C1 segment of cervical spinal cord (tissue), 14 donors: ENCODE measurements around the gene DNAJC17.
A peak's percentile ranks its signal among the peaks of the same experiment; 100 is the strongest.

Experiments used
- DNase-seq, 14 donors: peaks; one replicate each; lab custom pipeline; 2025; lab: John Stamatoyannopoulos, UW

DNAJC17 gene, protein sequence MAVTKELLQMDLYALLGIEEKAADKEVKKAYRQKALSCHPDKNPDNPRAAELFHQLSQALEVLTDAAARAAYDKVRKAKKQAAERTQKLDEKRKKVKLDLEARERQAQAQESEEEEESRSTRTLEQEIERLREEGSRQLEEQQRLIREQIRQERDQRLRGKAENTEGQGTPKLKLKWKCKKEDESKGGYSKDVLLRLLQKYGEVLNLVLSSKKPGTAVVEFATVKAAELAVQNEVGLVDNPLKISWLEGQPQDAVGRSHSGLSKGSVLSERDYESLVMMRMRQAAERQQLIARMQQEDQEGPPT

DNA sequence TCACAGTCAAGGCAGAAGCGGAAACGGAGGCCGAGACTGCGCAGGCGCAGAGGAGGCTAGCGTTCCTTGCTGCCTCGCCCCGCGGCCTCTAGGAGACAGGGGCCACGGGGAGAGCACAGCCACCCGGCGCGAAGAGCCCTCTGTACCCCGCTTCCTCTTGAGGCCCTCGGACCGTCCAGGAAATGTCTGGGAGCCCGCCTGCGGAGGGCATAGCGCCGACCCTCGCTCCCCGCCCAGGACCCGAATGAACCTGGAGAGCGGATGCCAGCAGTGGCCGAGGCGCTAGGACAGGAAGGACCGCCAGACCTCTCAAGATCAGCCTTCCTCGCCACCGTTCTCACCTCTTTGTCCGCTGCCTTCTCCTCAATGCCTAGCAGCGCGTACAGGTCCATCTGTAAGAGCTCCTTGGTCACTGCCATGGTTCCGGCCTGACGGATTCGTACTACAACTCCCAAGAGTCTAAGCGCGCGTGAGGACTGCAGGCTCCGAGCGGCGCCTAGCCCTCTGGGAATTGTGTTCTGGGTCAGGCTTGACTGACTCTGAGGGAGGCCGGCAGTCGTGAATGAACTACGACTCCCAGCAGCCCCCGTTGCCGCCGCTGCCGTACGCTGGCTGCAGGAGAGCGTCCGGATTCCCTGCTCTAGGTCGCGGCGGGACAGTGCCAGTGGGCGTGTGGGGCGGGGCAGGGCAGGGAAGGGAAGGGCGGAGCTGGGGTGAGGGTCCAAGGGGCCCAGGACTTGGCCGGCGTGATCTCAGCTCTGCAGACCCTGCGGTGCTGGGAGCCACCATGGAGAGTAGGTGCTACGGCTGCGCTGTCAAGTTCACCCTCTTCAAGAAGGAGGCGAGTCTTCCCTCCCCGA is at the start of gene DNAJC17, which contains the start of gene ZFYVE19:
Gene DNAJC17, minus strand, starts transcription at position 446 of the 860 bp plus-strand sequence. Its CDS starts 27 bp downstream, at position 419.
Gene ZFYVE19, plus strand, starts transcription at position 62 of the 860 bp plus-strand sequence. Its CDS starts 501 bp downstream, at position 563.
- DNase-seq: peak; percentile 70 to 99 (median 95)

DNA sequence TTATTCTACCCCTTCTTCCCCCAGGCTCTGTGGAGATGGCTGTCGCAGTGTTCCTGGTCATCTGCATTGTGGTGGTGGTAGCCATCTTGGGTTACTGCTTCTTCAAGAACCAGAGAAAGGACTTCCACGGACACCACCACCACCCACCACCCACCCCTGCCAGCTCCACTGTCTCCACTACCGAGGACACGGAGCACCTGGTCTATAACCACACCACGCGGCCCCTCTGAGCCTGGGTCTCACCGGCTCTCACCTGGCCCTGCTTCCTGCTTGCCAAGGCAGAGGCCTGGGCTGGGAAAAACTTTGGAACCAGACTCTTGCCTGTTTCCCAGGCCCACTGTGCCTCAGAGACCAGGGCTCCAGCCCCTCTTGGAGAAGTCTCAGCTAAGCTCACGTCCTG is 49.5 kb upstream of the DNAJC17 start:
- no peak for DNase-seq

DNA sequence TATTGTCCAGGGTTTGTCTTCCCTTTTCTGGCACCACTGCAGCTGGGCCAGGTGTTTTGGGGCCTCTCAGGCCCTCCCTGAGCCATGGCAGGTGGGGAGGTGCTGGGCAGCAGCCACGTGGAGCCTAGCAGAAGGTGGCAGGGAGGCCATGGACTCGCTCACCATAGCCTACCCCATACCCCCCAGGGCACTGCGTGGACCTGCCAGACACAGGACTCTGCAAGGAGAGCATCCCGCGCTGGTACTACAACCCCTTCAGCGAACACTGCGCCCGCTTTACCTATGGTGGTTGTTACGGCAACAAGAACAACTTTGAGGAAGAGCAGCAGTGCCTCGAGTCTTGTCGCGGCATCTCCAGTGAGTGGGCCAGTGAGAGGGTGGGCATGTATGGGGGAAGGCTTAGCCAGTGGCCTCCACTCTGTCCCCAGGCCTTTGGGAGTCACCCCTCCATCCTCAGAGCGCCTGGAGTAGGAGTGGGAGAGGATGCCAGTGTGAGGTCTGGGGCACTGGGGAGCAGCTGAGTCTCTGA is 48.5 kb upstream of the DNAJC17 start:
- no peak for DNase-seq

DNA sequence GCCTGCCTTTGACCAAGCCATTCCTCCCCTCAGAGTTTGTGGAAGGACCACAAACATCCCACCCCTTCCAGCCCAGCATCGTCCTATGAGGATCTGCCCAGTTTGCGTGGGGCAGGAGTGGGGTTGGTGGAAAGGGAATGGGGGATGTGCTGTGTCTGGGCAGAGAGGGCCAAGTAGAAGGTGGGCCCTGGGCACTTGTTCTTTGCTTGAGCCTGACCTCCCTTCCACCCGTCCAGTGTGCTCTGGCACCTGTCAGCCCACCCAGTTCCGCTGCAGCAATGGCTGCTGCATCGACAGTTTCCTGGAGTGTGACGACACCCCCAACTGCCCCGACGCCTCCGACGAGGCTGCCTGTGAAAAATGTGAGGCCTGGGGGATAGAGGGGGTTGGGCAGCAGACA is 46.9 kb upstream of the DNAJC17 start:
- no peak for DNase-seq

DNA sequence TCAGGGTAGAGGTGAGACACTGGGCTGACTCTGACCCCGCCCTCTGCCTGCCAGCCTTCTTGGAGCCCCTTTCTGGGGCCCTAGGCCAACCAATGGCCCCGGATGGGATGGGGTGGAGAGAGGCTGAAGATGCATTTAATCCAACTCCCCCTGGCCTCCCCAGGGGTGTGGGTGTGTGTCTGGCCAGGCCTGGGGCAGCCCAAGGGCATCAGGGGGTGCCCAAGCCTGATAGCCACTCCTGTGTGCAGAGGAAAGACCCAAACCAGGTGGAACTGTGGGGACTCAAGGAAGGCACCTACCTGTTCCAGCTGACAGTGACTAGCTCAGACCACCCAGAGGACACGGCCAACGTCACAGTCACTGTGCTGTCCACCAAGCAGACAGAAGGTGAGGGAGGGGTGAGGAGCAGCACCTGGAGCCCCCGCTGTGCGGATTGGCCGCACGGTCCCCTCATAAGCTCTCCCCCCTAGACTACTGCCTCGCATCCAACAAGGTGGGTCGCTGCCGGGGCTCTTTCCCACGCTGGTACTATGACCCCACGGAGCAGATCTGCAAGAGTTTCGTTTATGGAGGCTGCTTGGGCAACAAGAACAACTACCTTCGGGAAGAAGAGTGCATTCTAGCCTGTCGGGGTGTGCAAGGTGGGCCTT is 46.1 kb upstream of the DNAJC17 start:
- DNase-seq: no peak

DNA sequence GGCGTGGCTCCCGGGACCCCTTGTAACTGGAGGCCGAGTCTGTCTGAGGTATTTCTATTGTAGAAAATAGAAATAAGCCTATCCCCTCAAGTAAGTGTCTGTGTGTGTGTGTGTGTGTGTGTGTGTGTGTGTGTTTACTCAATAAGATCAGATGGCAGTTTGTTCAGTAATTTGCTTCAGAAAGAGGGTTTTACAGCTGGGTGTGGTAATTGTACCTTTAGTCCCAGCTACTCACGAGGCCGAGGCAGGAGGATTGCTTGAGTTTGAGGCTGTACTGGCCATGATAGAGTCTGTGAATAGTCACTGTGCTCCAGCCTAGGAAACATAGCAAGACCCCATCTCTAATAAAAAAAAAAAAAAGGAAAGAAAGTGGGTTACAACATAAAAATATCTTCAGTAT is 45.3 kb upstream of the DNAJC17 start:
- no peak for DNase-seq

DNA sequence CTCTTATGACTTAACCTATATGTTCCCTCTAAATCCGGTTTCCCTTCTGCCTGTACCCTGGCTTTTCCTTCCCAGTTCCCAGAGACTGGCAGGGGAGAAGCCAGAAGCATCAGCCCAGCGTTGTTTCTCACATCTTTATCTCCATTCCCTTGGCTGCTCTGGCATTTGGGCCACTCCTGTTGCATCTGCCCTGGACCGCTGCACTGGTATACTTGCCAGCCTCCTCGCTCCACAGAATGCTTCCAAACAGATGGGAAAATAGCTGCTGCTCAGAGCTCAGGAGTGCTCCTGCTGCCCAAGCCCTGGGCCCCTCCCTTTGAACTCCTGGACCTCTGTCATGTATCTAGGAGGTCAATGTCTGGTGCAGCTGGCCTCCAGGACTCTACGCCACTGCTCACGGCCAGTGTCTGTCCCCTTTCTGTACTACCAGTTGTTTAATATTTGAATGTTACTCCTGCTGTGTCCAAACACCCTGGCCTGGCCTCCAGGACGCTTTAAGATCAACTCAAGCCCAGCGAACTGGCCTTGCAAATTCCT is 43.4 kb upstream of the DNAJC17 start:
- no peak for DNase-seq

DNA sequence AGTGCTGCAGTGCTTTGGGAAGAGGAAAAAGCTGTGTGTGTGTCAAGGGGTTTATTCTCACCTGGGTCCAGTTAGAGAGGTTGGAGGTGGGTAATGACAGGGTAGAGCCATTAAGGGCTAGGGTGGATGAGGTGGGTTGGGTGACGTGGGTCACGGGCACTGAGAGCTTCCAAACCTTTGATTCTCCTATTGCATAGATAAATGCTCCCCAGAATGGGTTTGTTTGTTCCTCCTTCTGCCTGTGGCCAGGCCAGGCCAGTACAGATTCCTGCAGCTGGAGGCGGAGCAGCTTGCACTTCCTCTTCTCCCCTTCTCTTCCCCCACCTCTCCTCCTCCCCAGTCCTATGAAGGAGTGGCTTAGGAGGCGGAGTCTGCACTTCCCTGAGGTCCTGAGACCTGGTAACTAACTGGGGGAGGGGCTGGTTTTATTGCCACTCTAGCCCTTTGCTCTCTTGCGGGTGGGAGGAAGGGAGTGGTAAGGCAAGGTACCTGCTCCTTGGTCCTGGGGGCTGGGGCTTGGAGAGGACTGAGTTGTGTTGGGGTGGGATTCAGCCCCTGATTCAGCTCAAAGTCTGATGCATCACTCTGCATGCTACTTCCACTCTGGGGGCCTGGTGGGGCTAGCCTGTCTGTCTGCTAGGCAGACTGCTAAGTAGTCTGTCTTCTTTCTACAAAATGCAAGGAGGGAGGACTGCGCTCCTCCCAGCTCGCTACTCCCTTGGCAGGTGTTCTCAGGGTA is 40.1 kb upstream of the DNAJC17 start:
- DNase-seq: peak in 8 of 14 donors; percentile 9 to 37 (median 14)

DNA sequence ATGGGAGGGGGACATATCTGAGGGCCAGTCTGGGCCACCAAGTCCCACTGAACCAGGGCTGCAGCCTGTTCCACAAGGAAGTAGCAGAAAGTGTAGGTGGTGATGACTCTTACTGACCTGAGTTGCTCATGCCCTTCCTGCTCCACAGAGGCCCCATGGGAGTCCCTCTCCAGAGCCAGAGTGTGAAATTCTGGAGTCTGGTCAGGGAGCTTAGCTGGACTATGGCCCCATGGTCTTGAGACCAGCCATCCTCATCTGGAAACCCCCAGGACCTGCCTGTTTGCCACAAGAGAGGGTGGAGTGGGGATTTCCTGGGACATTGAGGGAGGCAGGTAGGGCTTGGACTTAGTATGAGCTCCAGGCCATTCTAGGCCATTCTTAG is 39.6 kb upstream of the DNAJC17 start:
- no peak for DNase-seq

DNA sequence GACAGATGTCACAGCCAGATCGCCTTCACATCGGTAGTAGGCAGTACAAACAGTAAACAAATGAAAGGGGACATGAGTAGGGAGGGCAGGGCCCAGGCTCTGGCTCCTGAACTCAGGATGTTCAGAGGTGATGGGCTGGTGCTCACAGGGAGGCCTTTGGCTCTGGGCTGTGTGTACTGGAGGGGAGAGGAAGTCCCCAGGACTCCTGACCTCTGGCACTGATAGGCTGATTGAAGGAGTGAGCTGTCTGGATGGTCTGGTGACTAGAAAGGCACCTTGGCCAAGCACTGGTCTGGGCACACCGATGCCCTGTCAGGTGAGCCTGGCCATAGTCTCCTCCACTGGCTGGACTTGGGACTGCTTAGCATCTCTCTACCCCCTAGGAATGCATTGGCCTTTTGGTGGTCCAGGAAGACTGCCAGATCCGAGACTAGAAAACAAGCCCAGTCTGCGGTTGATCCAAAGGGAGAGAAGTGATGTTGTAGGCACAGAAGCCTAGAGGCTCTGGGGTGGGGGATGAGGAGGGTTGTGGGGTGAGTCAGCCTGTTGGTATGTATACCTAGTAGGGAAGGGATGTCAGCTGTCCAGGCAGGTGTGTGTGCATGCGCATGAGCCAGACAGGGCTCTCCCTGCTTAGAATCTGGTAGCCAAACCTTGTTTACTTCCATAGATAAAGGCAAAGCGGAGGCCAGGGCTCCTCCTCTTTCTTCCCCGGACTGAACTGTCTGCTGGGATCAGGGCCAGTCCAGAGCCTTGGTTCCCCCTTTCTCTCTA is 38.4 kb upstream of the DNAJC17 start:
- DNase-seq: no peak

DNA sequence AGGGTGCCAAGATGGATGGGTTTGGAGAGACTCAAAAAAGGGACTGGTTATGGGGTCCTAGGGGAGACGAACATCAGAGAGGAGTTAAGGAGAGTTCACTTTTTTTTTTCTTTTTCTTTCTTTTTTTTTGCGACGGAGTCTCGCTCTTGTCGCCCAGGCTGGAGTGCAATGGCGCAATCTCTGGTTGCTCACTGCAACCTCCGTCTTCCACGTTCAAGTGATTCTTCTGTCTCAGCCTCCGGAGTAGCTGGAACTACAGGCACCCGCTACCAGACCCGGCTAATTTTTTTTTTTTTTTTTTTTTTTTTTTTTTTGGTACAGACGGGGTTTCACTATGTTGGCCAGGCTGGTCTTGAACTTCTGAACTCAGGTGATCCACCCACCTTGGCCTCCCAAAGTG is 37.8 kb upstream of the DNAJC17 start:
- no peak for DNase-seq

DNA sequence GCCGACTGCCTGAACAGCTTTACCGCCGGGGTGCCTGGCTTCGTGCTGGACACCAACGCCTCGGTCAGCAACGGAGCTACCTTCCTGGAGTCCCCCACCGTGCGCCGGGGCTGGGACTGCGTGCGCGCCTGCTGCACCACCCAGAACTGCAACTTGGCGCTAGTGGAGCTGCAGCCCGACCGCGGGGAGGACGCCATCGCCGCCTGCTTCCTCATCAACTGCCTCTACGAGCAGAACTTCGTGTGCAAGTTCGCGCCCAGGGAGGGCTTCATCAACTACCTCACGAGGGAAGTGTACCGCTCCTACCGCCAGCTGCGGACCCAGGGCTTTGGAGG is 37.4 kb upstream of the DNAJC17 start:
- DNase-seq: no peak

DNA sequence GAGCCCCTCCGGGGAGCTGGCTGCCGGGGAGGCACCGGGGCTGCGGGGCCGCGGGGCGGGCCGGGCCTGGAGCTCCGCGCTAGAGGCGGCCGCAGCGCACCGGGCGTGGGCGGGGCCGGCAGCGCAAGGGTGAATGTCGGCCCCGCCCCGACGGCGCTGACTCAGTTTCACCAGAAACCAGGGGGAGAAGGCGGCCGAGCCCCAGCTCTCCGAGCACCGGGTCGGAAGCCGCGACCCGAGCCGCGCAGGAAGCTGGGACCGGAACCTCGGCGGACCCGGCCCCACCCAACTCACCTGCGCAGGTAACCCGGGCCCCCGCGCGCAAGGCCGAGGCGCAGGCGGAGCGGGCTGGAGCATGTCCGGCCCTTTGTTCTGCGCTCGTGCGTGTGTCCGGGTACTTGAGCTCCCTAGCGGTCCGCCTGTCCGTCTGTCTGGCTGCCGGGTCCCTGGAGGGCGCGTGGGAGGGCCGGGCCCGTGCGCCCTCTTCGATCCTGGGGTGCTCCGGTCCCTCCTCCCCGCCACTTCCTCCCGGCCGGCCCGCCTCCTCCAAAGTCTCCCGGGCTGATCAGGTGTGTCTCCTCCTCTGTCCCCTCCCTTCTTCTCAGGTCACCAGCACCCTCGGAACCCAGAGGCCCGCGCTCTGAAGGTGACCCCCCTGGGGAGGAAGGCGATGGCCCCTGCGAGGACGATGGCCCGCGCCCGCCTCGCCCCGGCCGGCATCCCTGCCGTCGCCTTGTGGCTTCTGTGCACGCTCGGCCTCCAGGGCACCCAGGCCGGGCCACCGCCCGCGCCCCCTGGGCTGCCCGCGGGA is 36.8 kb upstream of the DNAJC17 start, which contains the start of gene SPINT1:
Gene SPINT1, plus strand, starts transcription at position 164 of the 811 bp plus-strand sequence. Its CDS starts 507 bp downstream, at position 671.
- peak in 1 of 14 donors; percentile 29 for DNase-seq

DNA sequence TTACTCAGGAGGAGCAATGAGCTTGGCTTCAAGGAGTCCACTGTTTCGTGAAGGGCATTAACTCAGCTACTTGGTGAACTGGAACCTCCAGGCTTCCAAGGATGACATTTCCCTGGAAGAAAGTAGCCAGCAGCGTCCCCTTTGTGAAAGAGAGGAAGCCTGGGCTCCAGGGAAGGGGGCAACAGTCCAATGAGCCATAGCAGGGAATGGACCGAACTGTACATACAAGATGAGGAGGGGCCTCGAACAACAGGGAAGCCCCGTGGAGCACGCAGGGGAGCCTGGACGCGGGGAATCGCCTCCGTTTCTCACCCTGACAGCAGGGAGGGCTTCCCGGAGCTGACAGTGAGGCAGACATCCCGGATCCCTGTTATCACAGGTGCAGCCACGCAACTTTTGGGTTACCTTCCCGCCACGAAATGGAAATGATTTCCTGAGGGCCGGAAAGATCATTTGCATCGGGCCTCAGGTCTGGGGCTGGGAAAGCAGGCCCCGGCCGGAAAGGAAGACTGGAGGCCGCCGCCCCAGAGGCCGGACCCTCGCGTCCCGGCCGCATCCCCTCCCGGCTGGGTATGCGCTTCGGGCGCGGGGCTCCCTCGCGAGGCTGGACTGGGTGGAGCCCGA is 36.1 kb upstream of the DNAJC17 start:
- no peak for DNase-seq

DNA sequence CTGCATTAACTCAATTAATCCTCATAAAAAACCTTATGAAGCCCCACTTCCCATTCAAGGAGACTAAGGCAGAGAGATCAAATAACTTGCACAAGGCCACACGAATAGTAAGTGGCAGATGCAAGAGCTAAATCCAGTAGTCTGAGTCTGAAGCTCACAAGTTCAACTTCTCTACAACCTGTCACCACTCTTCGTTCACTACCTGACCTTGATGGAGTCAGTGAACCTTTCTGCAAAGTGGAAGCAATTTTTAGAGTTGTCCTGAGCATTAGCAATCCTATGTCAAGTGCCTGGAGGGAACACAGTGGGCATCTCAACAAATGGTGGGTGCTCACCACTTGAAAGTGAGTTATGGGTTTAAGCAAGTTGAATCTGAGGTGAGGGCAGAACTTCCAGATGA is 34.5 kb upstream of the DNAJC17 start:
- no peak for DNase-seq

DNA sequence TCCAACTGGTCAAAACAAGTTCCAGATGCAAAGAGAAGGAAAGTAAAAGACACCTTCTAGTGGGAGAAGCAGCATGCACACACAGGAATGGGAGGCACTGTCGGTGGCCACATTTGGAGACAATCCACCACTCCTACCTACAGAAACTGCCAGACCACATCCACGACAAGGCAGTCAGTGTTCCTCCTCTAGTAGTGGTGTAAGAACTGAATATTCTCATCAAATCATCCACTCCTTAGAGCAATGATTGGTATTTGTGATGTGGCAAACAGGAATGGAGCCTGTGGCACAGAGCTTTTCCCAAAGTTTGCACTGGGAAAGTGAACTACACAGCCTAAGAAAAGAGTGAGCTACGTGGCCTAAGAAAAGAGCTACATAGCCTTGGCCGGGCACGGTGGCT is 31.5 kb upstream of the DNAJC17 start:
- DNase-seq: no peak

DNA sequence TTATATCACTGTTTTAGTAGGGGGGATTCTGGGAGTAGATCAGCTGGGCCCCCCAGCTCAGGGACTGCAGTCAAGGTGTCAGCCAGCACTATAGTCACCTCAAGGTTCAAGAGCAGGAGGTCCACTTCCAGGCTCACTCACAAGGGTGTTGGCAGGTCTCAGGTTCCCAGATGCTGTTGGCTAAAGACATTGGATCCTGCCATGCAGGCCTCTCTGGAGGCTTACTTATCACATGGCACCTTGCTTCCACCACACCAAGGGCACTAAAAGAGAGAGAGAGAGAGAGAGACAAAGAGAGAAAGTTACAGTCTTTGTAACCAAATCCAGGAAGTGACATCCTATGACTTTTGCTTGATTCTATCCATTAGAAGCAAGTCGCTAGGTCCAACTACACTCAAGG is 28.7 kb upstream of the DNAJC17 start:
- no peak for DNase-seq

DNA sequence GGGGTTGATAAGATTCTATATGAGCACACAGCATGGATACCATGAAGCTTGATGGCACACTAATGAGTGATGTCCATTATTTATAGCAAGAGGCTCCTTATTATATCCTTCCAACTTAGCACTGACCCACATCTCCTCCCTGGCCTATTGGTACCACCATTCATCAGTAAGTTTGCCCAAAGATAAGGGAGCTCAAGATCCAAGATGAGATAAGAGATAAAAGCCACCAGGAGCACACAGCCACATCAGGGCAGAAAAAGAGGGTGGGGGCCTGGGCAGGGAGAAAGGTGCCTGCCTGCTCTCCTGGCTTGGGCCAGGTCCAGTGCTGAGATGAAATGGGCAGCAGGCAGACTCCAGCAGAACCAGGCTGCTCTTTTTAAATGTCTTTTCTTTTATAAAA is 25.6 kb upstream of the DNAJC17 start:
- DNase-seq: no peak

DNA sequence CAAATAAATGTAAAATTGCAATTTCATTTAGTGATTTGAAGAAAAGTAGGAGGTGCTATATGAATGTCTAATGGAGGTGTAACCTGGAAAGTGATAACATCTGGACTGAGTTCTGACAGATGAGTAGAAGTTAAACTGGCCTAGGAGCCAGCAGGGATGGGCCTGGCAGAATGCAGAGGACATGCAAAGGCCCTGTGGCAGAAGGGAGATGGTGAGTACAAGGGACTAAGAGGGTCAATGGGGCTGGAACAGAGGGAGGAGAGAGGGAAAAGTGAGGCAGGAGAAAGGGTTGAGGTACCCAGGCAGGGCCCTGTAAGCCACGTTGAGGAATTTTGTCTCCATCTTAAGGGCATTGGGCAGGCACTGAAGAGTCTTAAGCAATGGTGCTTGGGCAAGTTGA is 24.6 kb upstream of the DNAJC17 start:
- DNase-seq: no peak
